WTC11 (cell line): ENCODE results near the gene RGP1.
A peak's percentile ranks its signal among the peaks of the same experiment; 100 is the strongest.

Experiments
- CTCF ChIP-seq: fragments of 200-600 bp; IDR thresholded peaks from 2 replicates; pipeline ENCODE4 v1.8.0; 2022; ENCODE audit warnings: antibody characterized with exemption
- KAT7 ChIP-seq: sonication (generic); formaldehyde crosslinking; IDR thresholded peaks from 2 replicates; pipeline ENCODE4 v1.8.1; 2023; ENCODE audit warnings: missing genetic modification reagents, mild to moderate bottlenecking, borderline replicate concordance
- NFE2L1 ChIP-seq: sonication (generic); formaldehyde crosslinking; IDR thresholded peaks from 2 replicates; pipeline ENCODE4 v1.8.1; 2023; ENCODE audit warnings: missing genetic modification reagents
- TEAD4 ChIP-seq: sonication (generic); formaldehyde crosslinking; IDR thresholded peaks from 2 replicates; pipeline ENCODE4 v1.8.0; 2022; ENCODE audit warnings: mild to moderate bottlenecking, missing genetic modification reagents
- USF2 ChIP-seq: sonication (generic); formaldehyde crosslinking; IDR thresholded peaks from 2 replicates; pipeline ENCODE4 v1.8.1; 2023; ENCODE audit warnings: mild to moderate bottlenecking, missing genetic modification reagents, moderate library complexity
- TF ChIP-seq, protein P1 (sequence below): fragments of 250-450 bp; sonication (Bioruptor Pico); IDR thresholded peaks from 2 replicates; pipeline ENCODE4 v2.1.2; 2022; ENCODE audit warnings: mild to moderate bottlenecking, moderate library complexity
- TF ChIP-seq, protein P2 (sequence below): sonication (generic); formaldehyde crosslinking; IDR thresholded peaks from 2 replicates; pipeline ENCODE4 v1.8.1; 2023; ENCODE audit warnings: mild to moderate bottlenecking, missing genetic modification reagents
- TF ChIP-seq, protein P3 (sequence below): sonication (generic); formaldehyde crosslinking; IDR thresholded peaks from 2 replicates; pipeline ENCODE4 v1.8.0; 2022; ENCODE audit warnings: mild to moderate bottlenecking, missing genetic modification reagents

DNA sequence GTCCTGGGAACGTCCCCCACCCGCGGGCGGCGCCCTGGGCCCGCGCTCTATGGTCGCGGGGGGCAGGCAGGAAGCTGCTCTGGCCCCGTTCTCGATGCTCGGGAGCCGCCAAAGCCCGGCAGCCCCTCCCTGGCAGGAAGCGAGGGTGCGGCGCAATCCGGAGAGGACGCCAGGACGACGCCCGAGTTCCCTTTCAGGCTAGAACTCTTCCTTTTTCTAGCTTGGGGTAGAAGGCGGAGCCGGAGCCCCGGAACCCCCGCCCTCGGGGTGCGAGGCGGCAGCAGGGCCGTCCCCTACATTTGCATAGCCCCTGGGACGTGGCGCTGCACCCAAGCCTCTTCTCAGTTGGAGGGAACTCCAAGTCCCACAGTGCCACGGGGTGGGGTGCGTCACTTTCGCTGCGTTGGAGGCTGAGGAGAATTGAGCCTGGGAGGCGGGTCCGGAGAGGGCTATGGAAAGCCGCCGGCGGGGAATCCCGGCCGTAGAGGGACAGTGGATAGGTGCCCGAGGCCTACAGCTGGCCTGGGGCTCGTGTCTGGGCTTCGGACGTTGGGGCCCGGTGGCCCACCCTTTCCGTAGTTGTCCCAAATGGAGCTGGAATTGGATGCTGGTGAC, 16.8 kb upstream of the RGP1 start, which contains the start of the genes CREB3 and TLN1:
- TF ChIP-seq TEAD4 (CRISPR knock-in tag) = no peak
- peak; percentile 9; the same call in 1 of the 2 replicates for TF ChIP-seq USF2 (CRISPR knock-in tag)
- TF ChIP-seq CTCF = no peak
- TF ChIP-seq, protein P1, sequence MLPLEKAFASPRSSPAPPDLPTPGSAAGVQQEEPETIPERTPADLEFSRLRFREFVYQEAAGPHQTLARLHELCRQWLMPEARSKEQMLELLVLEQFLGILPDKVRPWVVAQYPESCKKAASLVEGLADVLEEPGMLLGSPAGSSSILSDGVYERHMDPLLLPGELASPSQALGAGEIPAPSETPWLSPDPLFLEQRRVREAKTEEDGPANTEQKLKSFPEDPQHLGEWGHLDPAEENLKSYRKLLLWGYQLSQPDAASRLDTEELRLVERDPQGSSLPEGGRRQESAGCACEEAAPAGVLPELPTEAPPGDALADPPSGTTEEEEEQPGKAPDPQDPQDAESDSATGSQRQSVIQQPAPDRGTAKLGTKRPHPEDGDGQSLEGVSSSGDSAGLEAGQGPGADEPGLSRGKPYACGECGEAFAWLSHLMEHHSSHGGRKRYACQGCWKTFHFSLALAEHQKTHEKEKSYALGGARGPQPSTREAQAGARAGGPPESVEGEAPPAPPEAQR (CRISPR knock-in tag) = no peak
- TF ChIP-seq, protein P2, sequence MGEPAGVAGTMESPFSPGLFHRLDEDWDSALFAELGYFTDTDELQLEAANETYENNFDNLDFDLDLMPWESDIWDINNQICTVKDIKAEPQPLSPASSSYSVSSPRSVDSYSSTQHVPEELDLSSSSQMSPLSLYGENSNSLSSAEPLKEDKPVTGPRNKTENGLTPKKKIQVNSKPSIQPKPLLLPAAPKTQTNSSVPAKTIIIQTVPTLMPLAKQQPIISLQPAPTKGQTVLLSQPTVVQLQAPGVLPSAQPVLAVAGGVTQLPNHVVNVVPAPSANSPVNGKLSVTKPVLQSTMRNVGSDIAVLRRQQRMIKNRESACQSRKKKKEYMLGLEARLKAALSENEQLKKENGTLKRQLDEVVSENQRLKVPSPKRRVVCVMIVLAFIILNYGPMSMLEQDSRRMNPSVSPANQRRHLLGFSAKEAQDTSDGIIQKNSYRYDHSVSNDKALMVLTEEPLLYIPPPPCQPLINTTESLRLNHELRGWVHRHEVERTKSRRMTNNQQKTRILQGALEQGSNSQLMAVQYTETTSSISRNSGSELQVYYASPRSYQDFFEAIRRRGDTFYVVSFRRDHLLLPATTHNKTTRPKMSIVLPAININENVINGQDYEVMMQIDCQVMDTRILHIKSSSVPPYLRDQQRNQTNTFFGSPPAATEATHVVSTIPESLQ (CRISPR knock-in tag) = no peak
- no peak for TF ChIP-seq KAT7 (CRISPR knock-in tag)
- TF ChIP-seq, protein P3, sequence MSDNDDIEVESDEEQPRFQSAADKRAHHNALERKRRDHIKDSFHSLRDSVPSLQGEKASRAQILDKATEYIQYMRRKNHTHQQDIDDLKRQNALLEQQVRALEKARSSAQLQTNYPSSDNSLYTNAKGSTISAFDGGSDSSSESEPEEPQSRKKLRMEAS (CRISPR knock-in tag) = peak; percentile 58; the same call in 1 of the 2 replicates
- no peak for TF ChIP-seq NFE2L1 (CRISPR knock-in tag)
